ENCODE results near the gene KRTAP5-3. TPM values are rescaled to one million over a fixed set of nuclear protein-coding genes. Genes with fewer than 3 reads are reported as not detected.

KRTAP5-3 gene
- total RNA-seq, 1 donor from 2014 or later: not detected

GRCh38 chr11:1561266-1561665 is 47.0 kb downstream of the KRTAP5-3 start:
- DNase-seq: peak; percentile 29
- Histone ChIP-seq H3K4me3 (no peak overlapping the region), H3K36me3 (peaks cover 17% of the 10 kb centered on the region), H3K27ac (no peak overlapping the region), H3K9me3 (no peaks in the 10 kb centered on the region), H3K27me3 (ENCODE audit: low read depth) (no peaks in the 10 kb centered on the region), H3K4me1 (peaks cover 21% of the 10 kb centered on the region)
- no peak for ATAC-seq
- TF ChIP-seq CTCF (IDR thresholded peaks at IDR 0.05): no peak
- intact Hi-C loops (cut with DNase I): no loop called here

- no peak overlapping the region for H3K27ac ChIP-seq
- intact Hi-C loops (cut with DNase I): no loop called here
Observed at GRCh38 chr11:1560649-1561251, 47.5 kb downstream of the KRTAP5-3 start.

DNA sequence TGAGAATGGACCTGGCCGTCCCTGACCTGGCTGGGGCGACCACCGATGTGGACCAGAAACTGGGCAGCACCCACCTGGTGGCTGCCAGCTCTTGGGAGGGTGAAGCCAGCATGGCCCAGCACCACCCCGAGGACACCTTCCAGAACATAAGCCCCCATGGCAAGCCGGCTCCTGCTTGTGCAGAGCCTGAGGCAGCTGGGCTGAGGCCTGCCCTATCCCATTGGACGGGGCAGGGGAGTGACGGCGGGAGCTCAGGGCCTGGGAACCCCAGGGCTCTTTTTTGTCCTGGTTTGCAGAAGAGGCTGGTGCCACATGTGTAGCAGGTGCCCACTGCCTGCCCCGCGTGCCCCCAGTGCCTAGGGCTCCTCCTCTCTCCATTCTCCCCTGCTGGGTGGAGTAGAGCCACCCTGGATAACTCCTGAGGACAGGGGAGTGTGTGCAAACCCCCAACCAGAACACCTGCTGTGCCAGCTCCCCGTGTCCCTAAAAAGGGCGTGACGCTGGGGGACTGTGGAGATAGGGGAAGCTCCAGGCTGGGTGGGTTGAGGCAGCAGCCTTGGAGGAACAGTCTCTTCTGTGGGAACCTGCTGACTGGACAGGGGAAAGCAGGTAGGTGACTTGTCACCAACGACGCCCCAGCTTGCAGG is 48.1 kb downstream of the KRTAP5-3 start:
- Histone ChIP-seq H3K27ac (peak overlapping the region; percentile 85), H3K9me3 (no peaks in the 10 kb centered on the region), H3K4me1 (peaks cover 21% of the 10 kb centered on the region), H3K4me3 (no peak overlapping the region), H3K36me3 (peaks cover 14% of the 10 kb centered on the region), H3K27me3 (ENCODE audit: low read depth) (peaks cover 4% of the 10 kb centered on the region)
- intact Hi-C loops (cut with DNase I): no loop called here
- TF ChIP-seq CTCF (IDR thresholded peaks at IDR 0.05): no peak
- ATAC-seq (no peak), DNase-seq (peak; percentile 42)

More at GRCh38 chr11:1560649-1561251, 47.5 kb downstream of the KRTAP5-3 start:
- H3K27me3 ChIP-seq (ENCODE audit: low read depth): no peaks in the 10 kb centered on the region
- peaks cover 17% of the 10 kb centered on the region for H3K36me3 ChIP-seq
- H3K4me3 ChIP-seq: no peak overlapping the region
- peaks cover 21% of the 10 kb centered on the region for H3K4me1 ChIP-seq
- H3K9me3 ChIP-seq: no peaks in the 10 kb centered on the region
- no peak for TF ChIP-seq CTCF (IDR thresholded peaks at IDR 0.05)
- ATAC-seq (no peak), DNase-seq (no peak)

DNA sequence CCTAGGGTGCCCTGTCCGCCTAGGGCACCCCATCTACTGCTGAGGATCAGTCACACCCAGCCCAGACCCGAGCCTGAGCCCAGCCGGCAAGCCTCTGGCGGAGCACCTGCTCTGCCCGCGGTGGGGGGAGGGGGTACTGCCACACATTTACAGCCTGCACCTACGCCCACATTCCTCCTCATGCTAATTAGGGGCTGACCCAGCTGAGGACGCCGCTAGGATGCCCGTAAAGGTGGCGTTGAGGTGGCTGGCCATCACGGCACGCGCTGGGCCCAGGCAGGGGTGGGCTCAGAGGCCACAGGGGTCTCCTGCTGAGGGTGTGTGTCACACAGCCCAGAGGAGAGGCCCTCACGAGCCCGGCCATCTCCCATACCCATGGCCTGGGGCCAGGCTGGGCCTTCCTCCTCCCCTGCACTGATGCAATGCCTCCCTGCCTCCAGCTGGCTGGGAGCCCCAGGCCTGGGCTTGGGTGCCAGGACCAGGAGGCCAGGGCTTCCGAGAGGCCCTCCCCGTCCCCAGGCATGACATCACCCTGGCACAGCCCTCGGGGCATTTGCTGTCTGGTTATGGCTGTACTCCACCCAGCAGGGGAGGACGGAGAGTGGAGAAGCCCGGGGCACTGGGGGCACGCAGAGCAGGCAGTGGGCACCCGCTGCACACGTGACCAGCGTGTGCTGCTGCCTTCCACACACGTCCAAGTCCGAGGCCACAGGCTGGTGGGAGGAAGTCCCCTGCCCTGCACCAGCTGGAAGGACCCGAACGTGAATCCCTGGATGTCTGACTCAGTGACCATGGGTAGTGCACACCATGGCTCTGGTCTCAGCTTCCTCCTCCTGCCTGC is 48.9 kb downstream of the KRTAP5-3 start:
- intact Hi-C loops (cut with DNase I): no loop called here
- Histone ChIP-seq H3K4me1 (peaks cover 21% of the 10 kb centered on the region), H3K27me3 (ENCODE audit: low read depth) (peaks cover 5% of the 10 kb centered on the region), H3K36me3 (peaks cover 14% of the 10 kb centered on the region), H3K4me3 (peak overlapping the region; percentile 36), H3K27ac (peak overlapping the region; percentile 85), H3K9me3 (no peaks in the 10 kb centered on the region)
- TF ChIP-seq CTCF (IDR thresholded peaks at IDR 0.05): no peak
- DNase-seq (peak; percentile 92), ATAC-seq (peak; percentile 87)

DNA sequence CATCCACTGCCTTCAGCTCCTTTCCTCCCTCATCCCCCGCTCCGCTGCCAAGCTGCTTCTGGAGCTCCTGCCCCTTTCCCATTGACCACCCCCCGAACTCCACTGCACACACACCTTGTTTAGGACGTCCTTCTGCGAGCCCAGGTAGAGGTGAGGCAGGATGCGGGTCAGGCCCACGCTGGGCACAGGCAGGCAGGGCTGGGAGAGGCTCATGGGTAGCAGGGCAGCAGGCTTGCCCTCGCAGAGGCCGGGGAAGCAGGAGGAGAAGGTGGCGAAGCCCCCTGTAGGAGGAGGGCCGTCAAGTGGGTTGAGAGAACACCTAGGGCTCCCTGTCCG is 49.5 kb downstream of the KRTAP5-3 start:
- peak; percentile 0 for ATAC-seq

More for the DNA sequence above, 49.5 kb downstream of the KRTAP5-3 start:
- H3K36me3 ChIP-seq: peaks cover 14% of the 10 kb centered on the region
- H3K4me1 ChIP-seq: peaks cover 21% of the 10 kb centered on the region
- H3K27me3 ChIP-seq (ENCODE audit: low read depth): peaks cover 5% of the 10 kb centered on the region
- peak overlapping the region; percentile 36 for H3K4me3 ChIP-seq
- H3K27ac ChIP-seq: peak overlapping the region; percentile 85
- H3K9me3 ChIP-seq: no peaks in the 10 kb centered on the region
- intact Hi-C loops (cut with DNase I): no loop called here
- DNase-seq: no peak
- TF ChIP-seq CTCF (IDR thresholded peaks at IDR 0.05): no peak

Data from lower lobe of right lung (tissue), 2 donors.